Endothelial cell (in vitro differentiated cells): ENCODE data around the gene LHX8. TPM values are rescaled to one million over a fixed set of nuclear protein-coding genes. Genes with fewer than 3 reads are reported as not detected.
A peak's percentile ranks its signal among the peaks of the same experiment; 100 is the strongest.

ENCODE experiments used
- DNase-seq: peaks from one replicate; pipeline ENCODE4 v3.0.0; 2021; ENCODE audit warnings: low spot score
- H3K27ac Mint-ChIP-seq: one replicate; pipeline ENCODE4 v1.8.0; 2021; ENCODE audit warnings: mixed read lengths, inconsistent platforms; ENCODE audit not compliant: unreplicated experiment
- H3K27me3 Mint-ChIP-seq: one replicate; pipeline ENCODE4 v1.8.0; 2021; ENCODE audit warnings: mild to moderate bottlenecking, moderate library complexity, mixed read lengths, inconsistent platforms; ENCODE audit not compliant: unreplicated experiment
- H3K36me3 Mint-ChIP-seq: one replicate; pipeline ENCODE4 v1.8.0; 2021; ENCODE audit warnings: mild to moderate bottlenecking, low read depth, mixed read lengths, inconsistent platforms; ENCODE audit not compliant: unreplicated experiment
- H3K4me1 Mint-ChIP-seq: one replicate; pipeline ENCODE4 v1.8.0; 2021; ENCODE audit warnings: mild to moderate bottlenecking, mixed read lengths, inconsistent platforms; ENCODE audit not compliant: unreplicated experiment
- H3K4me3 Mint-ChIP-seq: one replicate; pipeline ENCODE4 v1.8.0; 2021; ENCODE audit warnings: mild to moderate bottlenecking, mixed read lengths, inconsistent platforms; ENCODE audit not compliant: unreplicated experiment
- H3K9me3 Mint-ChIP-seq: one replicate; pipeline ENCODE4 v1.8.0; 2021; ENCODE audit warnings: mixed read lengths, inconsistent platforms; ENCODE audit not compliant: unreplicated experiment
- total RNA-seq: library from RNA; stranded (reverse); fragmentation: NEBNext Ultra II Directional; extraction: Animal tissue kit (Norgen Biotek cat#: 25700); gene quantifications from one replicate; pipeline ENCODE4 v1.2.1, GENCODE V29; 2021; ENCODE audit not compliant: unreplicated experiment
- TF ChIP-seq, protein P1 (sequence below): fragments of 200-600 bp; sonication (generic); IDR thresholded peaks from one replicate; pipeline ENCODE4 v1.5.0; 2021; ENCODE audit warnings: antibody characterized with exemption; ENCODE audit not compliant: unreplicated experiment

LHX8 gene
- total RNA-seq, 1 donor from 2014 or later = not detected

DNA sequence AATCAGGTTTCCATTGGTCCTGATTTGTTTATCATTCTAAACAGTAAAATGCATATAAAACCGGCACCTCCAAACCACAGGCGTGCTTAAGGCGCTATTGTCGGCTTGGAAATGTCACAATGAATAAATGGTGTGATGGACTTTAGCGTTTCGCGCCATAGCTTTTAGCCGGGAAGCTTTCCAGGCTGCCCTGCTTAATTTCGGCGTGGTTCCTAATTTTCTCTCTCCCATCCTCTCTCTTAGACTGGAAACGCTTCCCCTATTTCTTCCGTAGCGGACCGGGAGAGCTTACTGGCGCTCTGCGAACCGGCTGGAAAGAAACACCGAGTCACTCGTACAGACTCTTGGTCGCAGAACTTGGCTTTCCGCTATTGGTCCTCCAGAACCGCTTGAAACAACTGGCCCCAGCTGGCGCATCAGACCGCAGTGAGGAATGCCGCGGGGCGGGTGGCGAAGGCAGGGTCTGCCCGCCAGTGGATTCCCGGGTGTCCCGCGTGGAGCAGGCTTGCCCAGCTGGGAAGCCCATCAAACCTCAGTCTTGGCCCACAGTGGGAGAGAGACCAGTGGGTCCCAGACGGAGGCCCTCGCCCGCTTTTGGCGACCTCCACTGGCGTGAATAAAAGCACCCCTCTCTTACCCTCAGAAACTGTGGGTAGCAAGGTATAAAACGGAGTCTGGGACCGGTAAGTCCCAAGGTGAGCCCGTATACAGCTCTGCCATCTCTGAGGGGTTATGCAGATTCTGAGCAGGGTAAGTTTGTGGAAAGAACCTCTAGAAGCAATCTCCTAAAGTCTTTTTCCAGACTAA is 4.0 kb upstream of the LHX8 start:
- peaks cover 32% of the 10 kb centered on the region for H3K27me3 Mint-ChIP-seq
- peaks cover 49% of the 10 kb centered on the region for H3K4me1 Mint-ChIP-seq
- no peaks in the 10 kb centered on the region for H3K9me3 Mint-ChIP-seq
- H3K27ac Mint-ChIP-seq = no peak overlapping the region
- TF ChIP-seq, protein P1, sequence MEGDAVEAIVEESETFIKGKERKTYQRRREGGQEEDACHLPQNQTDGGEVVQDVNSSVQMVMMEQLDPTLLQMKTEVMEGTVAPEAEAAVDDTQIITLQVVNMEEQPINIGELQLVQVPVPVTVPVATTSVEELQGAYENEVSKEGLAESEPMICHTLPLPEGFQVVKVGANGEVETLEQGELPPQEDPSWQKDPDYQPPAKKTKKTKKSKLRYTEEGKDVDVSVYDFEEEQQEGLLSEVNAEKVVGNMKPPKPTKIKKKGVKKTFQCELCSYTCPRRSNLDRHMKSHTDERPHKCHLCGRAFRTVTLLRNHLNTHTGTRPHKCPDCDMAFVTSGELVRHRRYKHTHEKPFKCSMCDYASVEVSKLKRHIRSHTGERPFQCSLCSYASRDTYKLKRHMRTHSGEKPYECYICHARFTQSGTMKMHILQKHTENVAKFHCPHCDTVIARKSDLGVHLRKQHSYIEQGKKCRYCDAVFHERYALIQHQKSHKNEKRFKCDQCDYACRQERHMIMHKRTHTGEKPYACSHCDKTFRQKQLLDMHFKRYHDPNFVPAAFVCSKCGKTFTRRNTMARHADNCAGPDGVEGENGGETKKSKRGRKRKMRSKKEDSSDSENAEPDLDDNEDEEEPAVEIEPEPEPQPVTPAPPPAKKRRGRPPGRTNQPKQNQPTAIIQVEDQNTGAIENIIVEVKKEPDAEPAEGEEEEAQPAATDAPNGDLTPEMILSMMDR = no peak
- no peak for DNase-seq
- peaks cover 6% of the 10 kb centered on the region for H3K36me3 Mint-ChIP-seq
- no peak overlapping the region for H3K4me3 Mint-ChIP-seq

- Mint-ChIP-seq H3K4me1 (peaks cover 57% of the 10 kb centered on the region), H3K27me3 (peaks cover 39% of the 10 kb centered on the region), H3K27ac (no peak overlapping the region), H3K9me3 (no peaks in the 10 kb centered on the region), H3K36me3 (peaks cover 6% of the 10 kb centered on the region), H3K4me3 (no peak overlapping the region)
- TF ChIP-seq, protein P1 = no peak
- DNase-seq = no peak
These were observed 3.2 kb upstream of the LHX8 start for GRCh38 chr1:75130865-75131564.

- peaks cover 58% of the 10 kb centered on the region for H3K4me1 Mint-ChIP-seq
- TF ChIP-seq, protein P1 = no peak
- H3K36me3 Mint-ChIP-seq = peaks cover 6% of the 10 kb centered on the region
- H3K4me3 Mint-ChIP-seq = no peak overlapping the region
- no peak for DNase-seq
- H3K27ac Mint-ChIP-seq = no peak overlapping the region
- peaks cover 40% of the 10 kb centered on the region for H3K27me3 Mint-ChIP-seq
- H3K9me3 Mint-ChIP-seq = no peaks in the 10 kb centered on the region
These were observed 2.5 kb upstream of the LHX8 start for GRCh38 chr1:75131565-75132241.

GRCh38 chr1:75132242-75132811 is 1.9 kb upstream of the LHX8 start:
- DNase-seq = no peak
- H3K36me3 Mint-ChIP-seq = peaks cover 6% of the 10 kb centered on the region
- H3K27ac Mint-ChIP-seq = no peak overlapping the region
- H3K27me3 Mint-ChIP-seq = peaks cover 43% of the 10 kb centered on the region
- peaks cover 60% of the 10 kb centered on the region for H3K4me1 Mint-ChIP-seq
- peak overlapping the region; percentile 8 for H3K4me3 Mint-ChIP-seq
- TF ChIP-seq, protein P1 = no peak
- H3K9me3 Mint-ChIP-seq = no peaks in the 10 kb centered on the region
